Epithelial cell of esophagus (primary cell): Measurements from ENCODE around the gene ZNF445.
"Not testable (repeated sequence)": the region's sequence is repeated elsewhere in the genome, so short reads cannot be mapped to it uniquely, and the experiment has no call there.

ENCODE experiments used
- DNase-seq: peaks from one replicate; pipeline ENCODE4 v3.0.0; 2010; ENCODE audit warnings: low read depth
- H3K4me3 ChIP-seq: 2 replicates; pipeline ENCODE4 v1.5.1; 2011; ENCODE audit warnings: mild to moderate bottlenecking, low read length, control low read depth
- TF ChIP-seq, protein P1 (sequence below): IDR thresholded peaks from 2 replicates; pipeline ENCODE4 v1.5.1; 2011; ENCODE audit warnings: low read depth, mild to moderate bottlenecking, low read length, control low read depth, inconsistent platforms; ENCODE audit not compliant: insufficient read depth; ENCODE audit errors: missing control alignments

The ZNF445 gene

DNA sequence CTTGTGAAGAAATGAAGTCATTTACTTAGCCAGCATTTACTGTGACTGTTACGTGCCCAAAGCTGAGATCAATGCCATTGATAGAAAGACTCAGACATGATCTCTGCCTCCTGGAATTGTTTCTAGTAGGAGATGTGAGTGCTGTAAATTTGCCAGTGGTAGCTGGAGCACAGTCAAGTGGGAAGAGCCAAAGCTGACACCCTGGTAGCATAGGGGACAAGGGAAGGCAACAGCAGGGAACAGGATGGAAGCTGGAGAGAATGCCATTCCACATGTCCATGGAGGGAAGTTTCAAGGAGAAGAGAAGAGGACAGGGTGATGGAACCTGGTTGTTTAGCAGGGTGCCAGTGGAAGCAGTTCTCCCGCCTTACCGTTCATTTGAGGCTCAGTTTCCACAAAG lies 74.9 kb downstream of the ZNF445 start:
- no peak overlapping the region for H3K4me3 ChIP-seq
- no peak for DNase-seq
- TF ChIP-seq, protein P1, sequence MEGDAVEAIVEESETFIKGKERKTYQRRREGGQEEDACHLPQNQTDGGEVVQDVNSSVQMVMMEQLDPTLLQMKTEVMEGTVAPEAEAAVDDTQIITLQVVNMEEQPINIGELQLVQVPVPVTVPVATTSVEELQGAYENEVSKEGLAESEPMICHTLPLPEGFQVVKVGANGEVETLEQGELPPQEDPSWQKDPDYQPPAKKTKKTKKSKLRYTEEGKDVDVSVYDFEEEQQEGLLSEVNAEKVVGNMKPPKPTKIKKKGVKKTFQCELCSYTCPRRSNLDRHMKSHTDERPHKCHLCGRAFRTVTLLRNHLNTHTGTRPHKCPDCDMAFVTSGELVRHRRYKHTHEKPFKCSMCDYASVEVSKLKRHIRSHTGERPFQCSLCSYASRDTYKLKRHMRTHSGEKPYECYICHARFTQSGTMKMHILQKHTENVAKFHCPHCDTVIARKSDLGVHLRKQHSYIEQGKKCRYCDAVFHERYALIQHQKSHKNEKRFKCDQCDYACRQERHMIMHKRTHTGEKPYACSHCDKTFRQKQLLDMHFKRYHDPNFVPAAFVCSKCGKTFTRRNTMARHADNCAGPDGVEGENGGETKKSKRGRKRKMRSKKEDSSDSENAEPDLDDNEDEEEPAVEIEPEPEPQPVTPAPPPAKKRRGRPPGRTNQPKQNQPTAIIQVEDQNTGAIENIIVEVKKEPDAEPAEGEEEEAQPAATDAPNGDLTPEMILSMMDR, result no peak

DNA sequence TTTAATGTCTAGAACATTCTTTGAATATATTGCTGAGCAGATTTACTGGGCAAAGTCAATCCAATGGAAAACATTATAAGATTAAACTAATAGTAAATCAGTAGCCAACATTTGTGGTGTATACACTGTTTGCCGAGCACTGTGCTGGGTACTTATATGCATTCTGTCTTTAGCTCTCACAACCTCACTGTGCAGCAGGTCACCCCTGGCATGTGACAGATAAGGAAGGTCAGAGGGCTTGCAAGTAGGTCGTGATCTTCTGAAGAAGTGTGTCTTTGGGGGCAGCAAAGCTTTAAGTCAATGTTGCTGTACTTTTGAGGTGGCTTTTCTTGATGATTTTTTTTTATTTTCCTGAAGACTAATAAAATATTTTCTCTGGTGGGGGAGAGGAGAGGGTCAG lies 76.7 kb downstream of the ZNF445 start:
- TF ChIP-seq, protein P1, result no peak
- H3K4me3 ChIP-seq, result no peak overlapping the region
- no peak for DNase-seq

DNA sequence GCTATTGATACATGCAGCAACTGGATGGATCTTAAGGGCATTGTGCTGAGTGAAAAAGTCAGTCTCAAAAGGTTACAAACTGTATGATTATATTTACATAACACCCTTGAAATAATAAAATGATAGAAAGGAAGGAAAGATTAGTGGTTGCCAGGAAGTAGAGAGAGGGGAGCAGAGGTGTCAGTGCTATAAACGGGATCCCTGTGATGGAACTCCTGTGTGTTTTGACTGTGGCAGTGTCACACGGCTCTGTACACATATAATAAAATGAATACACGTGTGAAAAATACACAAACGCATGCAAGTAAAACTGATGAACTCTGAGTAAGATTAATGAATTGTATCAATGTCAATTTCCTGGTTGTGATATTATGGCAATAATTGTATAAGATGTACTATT lies 78.6 kb downstream of the ZNF445 start:
- TF ChIP-seq, protein P1, result no peak
- DNase-seq, result no peak

DNA sequence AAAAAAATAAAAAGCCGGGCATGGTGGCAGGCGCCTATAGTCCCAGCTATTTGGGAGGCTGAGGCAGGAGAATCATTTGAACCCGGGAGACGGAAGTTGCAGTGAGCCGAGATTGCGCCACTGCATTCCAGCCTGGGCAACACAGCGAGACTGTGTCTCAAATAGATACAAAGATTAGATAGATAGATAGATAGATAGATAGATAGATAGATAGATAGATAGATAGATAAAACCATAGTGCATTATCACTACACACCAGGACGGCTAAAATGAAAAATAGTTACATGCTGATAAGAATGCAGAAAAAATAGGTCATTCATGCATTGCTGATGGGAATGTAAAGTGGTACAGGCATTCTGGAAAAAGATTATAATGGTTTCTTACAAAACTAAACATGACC lies 79.2 kb downstream of the ZNF445 start:
- not testable (repeated sequence) for DNase-seq, H3K4me3 ChIP-seq

More for the DNA sequence above, 78.6 kb downstream of the ZNF445 start:
- H3K4me3 ChIP-seq, result no peak overlapping the region

DNA sequence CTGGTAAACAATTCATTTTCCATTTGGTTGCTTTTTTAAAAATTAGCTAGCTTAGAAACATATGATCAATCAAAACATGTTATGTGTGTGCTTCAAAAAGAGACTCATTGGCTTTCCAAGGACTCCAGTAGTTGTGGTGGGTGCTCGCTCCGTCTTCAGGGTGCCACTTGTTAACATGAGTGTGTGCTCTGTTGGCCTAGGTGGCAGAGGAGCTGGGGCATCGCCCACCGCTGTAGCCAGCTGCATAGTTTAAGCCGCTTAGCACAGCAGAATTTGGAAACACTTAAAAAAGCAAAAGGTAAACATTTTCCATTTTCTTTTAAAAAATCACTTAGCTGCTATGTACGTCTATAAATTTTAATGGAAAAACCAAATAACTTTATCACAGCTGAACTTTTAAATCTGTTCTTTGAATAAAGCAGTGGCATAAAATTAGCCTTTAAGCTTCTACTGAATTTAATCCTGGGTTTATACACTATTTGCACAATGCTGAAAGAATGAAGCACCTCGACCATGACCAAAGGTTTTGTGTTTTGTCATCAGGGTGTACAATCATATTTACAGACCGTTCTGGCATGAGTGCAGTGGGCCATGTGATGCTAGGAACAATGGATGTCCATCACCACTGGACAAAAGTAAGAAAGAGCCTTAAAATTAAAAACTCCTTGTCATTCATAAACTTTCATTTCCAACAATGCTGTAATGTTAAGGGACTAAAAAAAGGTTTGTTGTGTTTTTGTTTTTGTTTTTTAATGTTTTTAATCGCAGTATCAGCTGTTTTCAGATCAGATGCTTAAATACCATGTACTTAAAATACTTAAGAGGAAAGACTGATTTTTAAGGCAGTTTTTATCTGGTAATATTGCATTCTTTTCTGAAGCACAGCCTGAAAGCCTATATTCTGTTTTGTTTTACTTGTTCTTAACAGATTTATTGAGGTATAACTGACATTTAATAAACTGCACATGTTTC lies 81.0 kb downstream of the ZNF445 start:
- H3K4me3 ChIP-seq, result no peak overlapping the region
- TF ChIP-seq, protein P1, result no peak
- no peak for DNase-seq

DNA sequence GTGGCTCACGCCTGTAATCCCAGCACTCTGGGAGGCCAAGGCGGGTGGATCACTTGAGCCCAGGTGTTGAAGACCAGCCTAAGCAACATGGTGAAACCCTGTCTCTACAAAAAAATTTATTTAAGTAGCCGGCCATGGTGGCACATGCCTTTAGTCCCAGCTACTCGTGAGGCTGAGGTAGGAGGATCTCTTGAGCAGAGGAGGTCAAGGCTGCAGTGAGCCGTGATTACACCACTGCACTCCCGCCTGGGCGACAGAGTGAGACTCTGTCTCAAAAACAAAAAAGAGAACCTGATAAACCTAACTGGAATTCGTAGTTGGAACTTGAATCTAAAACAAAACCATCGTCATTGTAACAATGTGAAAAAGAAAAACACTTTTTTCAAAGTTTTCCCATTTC lies 81.8 kb downstream of the ZNF445 start:
- H3K4me3 ChIP-seq, result no peak overlapping the region
- TF ChIP-seq, protein P1, result no peak
- DNase-seq, result no peak

DNA sequence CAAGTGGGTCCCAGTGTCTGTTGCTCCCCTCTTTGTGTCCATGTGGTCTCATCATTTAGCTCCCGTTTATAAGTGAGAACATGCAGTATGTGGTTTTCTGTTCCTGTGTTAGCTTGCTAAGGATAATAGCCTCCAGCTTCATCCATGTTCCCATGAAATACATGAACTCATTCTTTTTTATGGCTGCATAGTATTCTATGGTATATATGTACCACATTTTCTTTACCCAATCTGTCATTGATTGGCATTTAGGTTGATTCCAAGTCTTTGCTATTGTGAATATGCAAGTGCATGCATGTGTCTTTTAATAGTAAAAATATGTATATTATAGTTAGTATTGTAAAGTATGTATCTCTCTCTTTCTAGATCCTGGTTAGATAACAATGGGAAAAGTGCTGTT lies 85.0 kb downstream of the ZNF445 start:
- no peak overlapping the region for H3K4me3 ChIP-seq
- DNase-seq, result no peak
- TF ChIP-seq, protein P1, result no peak
